ENCODE results near the gene GPHN. TPM values are rescaled to one million over a fixed set of nuclear protein-coding genes. Genes with fewer than 3 reads are reported as not detected.
A peak's percentile ranks its signal among the peaks of the same experiment; 100 is the strongest.

GPHN gene
- total and polyA plus RNA-seq, 10 of the 15 experiments (the other 5 are each of a cell fraction or from before 2014, with no cell fraction given), result 22.3 to 48.8 (median 33.1) TPM

DNA sequence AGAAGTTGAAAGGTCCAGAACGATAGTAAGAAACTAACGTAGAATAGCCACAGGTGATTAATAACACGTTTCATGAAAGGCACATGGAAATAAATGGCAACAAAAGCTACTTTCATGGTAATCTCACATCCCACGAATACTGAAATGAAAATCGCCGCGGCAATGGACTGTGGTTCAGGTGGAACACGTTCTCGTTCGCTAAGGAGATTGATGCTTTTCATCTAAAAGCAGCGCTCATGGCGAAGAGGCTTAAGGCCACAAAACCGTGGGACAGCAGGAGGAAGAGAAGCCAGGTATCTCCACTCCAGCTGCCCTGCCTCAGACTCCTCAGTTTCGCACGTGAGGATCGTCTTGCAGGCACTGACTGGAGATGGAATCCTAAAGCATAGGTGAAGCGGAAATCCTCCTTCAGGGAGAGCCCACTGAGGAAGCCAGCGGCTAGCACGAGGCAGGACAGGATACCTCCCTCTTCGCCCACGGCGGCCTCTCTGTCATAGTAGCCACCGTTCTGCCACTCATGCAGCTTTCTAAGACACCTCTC is 696 bp upstream of the GPHN start (continued):
- TF ChIP-seq, protein P1, sequence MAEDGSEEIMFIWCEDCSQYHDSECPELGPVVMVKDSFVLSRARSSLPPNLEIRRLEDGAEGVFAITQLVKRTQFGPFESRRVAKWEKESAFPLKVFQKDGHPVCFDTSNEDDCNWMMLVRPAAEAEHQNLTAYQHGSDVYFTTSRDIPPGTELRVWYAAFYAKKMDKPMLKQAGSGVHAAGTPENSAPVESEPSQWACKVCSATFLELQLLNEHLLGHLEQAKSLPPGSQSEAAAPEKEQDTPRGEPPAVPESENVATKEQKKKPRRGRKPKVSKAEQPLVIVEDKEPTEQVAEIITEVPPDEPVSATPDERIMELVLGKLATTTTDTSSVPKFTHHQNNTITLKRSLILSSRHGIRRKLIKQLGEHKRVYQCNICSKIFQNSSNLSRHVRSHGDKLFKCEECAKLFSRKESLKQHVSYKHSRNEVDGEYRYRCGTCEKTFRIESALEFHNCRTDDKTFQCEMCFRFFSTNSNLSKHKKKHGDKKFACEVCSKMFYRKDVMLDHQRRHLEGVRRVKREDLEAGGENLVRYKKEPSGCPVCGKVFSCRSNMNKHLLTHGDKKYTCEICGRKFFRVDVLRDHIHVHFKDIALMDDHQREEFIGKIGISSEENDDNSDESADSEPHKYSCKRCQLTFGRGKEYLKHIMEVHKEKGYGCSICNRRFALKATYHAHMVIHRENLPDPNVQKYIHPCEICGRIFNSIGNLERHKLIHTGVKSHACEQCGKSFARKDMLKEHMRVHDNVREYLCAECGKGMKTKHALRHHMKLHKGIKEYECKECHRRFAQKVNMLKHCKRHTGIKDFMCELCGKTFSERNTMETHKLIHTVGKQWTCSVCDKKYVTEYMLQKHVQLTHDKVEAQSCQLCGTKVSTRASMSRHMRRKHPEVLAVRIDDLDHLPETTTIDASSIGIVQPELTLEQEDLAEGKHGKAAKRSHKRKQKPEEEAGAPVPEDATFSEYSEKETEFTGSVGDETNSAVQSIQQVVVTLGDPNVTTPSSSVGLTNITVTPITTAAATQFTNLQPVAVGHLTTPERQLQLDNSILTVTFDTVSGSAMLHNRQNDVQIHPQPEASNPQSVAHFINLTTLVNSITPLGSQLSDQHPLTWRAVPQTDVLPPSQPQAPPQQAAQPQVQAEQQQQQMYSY (CRISPR knock-in tag; IDR thresholded peaks at IDR 0.05), result no peak
- TF ChIP-seq RELA (IDR thresholded peaks at IDR 0.05; ENCODE audit: borderline replicate concordance, partially characterized antibody) (no peak), CBFB (IDR thresholded peaks at IDR 0.05; ENCODE audit: low read depth) (no peak), NFIC (IDR thresholded peaks at IDR 0.05; ENCODE audit: low read depth, low read length) (no peak), BCL11A (IDR thresholded peaks at IDR 0.05; ENCODE audit: low read depth, low read length) (no peak), CREM (IDR thresholded peaks at IDR 0.05; ENCODE audit: low read depth) (no peak), KDM1A (IDR thresholded peaks at IDR 0.05; ENCODE audit: borderline replicate concordance) (no peak), NBN (IDR thresholded peaks at IDR 0.05) (no peak), SREBF1 (IDR thresholded peaks at IDR 0.05; ENCODE audit: low read length) (no peak), RB1 (IDR thresholded peaks at IDR 0.05; ENCODE audit: borderline replicate concordance) (no peak), YBX1 (IDR thresholded peaks at IDR 0.05) (no peak), SREBF2 (IDR thresholded peaks at IDR 0.05; ENCODE audit: low read length) (no peak), ASH2L (IDR thresholded peaks at IDR 0.05; ENCODE audit: borderline replicate concordance, low read depth) (0 out of 2 replicates have a peak, but pooled peaks have one; percentile 3), TBL1XR1 (IDR thresholded peaks at IDR 0.05; ENCODE audit: low read depth, low read length) (no peak), HDAC2 (IDR thresholded peaks at IDR 0.05) (no peak), MXI1 (IDR thresholded peaks at IDR 0.05; ENCODE audit: low read depth, low read length) (no peak; the same call in 1 of the 2 replicates), NFXL1 (IDR thresholded peaks at IDR 0.05; ENCODE audit: borderline replicate concordance) (no peak), MTA3 (IDR thresholded peaks at IDR 0.05; ENCODE audit: borderline replicate concordance, low read length) (peak; percentile 52; the same call in 1 of the 2 replicates), RFX5 (IDR thresholded peaks at IDR 0.05; ENCODE audit: low read depth, low read length) (no peak), TARDBP (IDR thresholded peaks at IDR 0.05; ENCODE audit: borderline replicate concordance) (no peak)
- TF ChIP-seq, protein P2, sequence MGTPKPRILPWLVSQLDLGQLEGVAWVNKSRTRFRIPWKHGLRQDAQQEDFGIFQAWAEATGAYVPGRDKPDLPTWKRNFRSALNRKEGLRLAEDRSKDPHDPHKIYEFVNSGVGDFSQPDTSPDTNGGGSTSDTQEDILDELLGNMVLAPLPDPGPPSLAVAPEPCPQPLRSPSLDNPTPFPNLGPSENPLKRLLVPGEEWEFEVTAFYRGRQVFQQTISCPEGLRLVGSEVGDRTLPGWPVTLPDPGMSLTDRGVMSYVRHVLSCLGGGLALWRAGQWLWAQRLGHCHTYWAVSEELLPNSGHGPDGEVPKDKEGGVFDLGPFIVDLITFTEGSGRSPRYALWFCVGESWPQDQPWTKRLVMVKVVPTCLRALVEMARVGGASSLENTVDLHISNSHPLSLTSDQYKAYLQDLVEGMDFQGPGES (IDR thresholded peaks at IDR 0.05), result no peak
- TF ChIP-seq, protein P3, sequence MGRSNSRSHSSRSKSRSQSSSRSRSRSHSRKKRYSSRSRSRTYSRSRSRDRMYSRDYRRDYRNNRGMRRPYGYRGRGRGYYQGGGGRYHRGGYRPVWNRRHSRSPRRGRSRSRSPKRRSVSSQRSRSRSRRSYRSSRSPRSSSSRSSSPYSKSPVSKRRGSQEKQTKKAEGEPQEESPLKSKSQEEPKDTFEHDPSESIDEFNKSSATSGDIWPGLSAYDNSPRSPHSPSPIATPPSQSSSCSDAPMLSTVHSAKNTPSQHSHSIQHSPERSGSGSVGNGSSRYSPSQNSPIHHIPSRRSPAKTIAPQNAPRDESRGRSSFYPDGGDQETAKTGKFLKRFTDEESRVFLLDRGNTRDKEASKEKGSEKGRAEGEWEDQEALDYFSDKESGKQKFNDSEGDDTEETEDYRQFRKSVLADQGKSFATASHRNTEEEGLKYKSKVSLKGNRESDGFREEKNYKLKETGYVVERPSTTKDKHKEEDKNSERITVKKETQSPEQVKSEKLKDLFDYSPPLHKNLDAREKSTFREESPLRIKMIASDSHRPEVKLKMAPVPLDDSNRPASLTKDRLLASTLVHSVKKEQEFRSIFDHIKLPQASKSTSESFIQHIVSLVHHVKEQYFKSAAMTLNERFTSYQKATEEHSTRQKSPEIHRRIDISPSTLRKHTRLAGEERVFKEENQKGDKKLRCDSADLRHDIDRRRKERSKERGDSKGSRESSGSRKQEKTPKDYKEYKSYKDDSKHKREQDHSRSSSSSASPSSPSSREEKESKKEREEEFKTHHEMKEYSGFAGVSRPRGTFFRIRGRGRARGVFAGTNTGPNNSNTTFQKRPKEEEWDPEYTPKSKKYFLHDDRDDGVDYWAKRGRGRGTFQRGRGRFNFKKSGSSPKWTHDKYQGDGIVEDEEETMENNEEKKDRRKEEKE (IDR thresholded peaks at IDR 0.05), result no peak
- TF ChIP-seq, protein P4, sequence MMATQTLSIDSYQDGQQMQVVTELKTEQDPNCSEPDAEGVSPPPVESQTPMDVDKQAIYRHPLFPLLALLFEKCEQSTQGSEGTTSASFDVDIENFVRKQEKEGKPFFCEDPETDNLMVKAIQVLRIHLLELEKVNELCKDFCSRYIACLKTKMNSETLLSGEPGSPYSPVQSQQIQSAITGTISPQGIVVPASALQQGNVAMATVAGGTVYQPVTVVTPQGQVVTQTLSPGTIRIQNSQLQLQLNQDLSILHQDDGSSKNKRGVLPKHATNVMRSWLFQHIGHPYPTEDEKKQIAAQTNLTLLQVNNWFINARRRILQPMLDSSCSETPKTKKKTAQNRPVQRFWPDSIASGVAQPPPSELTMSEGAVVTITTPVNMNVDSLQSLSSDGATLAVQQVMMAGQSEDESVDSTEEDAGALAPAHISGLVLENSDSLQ (IDR thresholded peaks at IDR 0.05), result no peak
- TF ChIP-seq, protein P5, sequence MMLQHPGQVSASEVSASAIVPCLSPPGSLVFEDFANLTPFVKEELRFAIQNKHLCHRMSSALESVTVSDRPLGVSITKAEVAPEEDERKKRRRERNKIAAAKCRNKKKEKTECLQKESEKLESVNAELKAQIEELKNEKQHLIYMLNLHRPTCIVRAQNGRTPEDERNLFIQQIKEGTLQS (IDR thresholded peaks at IDR 0.05; ENCODE audit: borderline replicate concordance, extremely low read depth, low read depth, low read length), result no peak
